AG04450 (cell line): ENCODE data around the gene PHF12. TPM values are rescaled to one million over a fixed set of nuclear protein-coding genes. Genes with fewer than 3 reads are reported as not detected.

Source experiments
- CTCF ChIA-PET: fragments of 300-600, 350-600 bp; formaldehyde crosslinking; extraction: SDS; loops from one replicate; lab custom pipeline; 2022; ENCODE audit warnings: antibody characterized with exemption, inconsistent platforms; lab: Charles Lee
- POLR2A ChIA-PET: fragments of 350-600 bp; formaldehyde crosslinking; extraction: SDS; loops from one replicate; lab custom pipeline; 2021; ENCODE audit warnings: antibody characterized with exemption, inconsistent platforms; lab: Yijun Ruan, JAX
- DNase-seq: peaks from one replicate; pipeline ENCODE4 v3.0.0-alpha.2; 2011; ENCODE audit warnings: low read depth, low spot score
- H3K27ac ChIP-seq: one replicate; pipeline ENCODE4 v1.5.1; 2012; ENCODE audit warnings: low read depth, low read length, control low read depth
- H3K27me3 ChIP-seq: one replicate; pipeline ENCODE4 v1.6.0; 2012; ENCODE audit warnings: low read length; ENCODE audit not compliant: control insufficient read depth, insufficient read depth
- H3K4me3 ChIP-seq: 2 replicates; pipeline ENCODE4 v1.5.1; 2011; ENCODE audit warnings: mild to moderate bottlenecking, low read depth, low read length, control low read depth
- H3K9me3 ChIP-seq: 2 replicates; pipeline ENCODE4 v1.5.1; 2012; ENCODE audit warnings: low read length; ENCODE audit not compliant: control insufficient read depth, insufficient read depth
- polyA minus RNA-seq: library from RNA; depleted of rRNA, polyadenylated mRNA; stranded (reverse); fragments of >200 nt; gene quantifications from 2 replicates; pipeline ENCODE4 v1.2.3, GENCODE V29; 2011; rRNA and poly(A)+ RNA removed
- polyA plus RNA-seq: library from polyadenylated mRNA; depleted of rRNA; stranded (reverse); fragments of >200 nt; gene quantifications from 2 replicates; pipeline ENCODE4 v1.2.3, GENCODE V29; 2011; rRNA removed
- TF ChIP-seq, protein P1 (sequence below): IDR thresholded peaks from 2 replicates; pipeline ENCODE4 v1.5.1; 2011; ENCODE audit warnings: low read depth, low read length, control low read depth, inconsistent platforms

Gene PHF12
- polyA plus RNA-seq (13.6 and 17.8 TPM in 2 replicates), polyA minus RNA-seq (38.7 and 50.1 TPM in 2 replicates)

DNA sequence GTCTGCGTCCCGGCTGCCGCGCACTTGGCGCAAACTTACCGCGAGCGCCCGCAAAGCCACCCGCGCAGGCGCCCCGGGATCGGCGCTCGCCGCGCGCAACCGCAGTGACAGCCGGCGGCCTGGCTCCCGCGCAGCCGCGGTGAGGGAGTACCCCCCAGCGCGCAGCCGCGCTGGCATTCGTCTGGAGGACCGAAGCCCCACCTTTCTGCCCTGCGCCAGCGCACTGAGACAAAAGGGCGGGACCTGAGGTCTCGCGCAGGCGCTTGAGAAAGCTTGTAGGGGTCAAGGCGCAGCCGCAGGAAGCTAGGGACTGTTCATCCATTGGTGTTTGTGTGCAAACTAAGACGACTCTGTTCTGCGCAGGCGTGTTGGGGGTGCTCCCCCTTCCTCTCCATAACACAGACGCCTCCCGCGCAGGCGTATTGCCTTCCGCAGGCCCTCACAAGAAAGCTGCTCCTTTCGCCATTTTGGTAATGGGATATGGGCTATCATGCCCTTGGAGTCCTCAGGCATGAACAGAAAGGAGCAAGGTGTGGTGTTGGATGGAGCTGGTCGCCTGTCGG is at the start of gene PHF12:
Gene PHF12 (minus strand): TSS at position 91 of the 563 bp plus-strand sequence. CDS start 558 bp downstream, outside the sequence.
- POLR2A ChIA-PET, result interaction anchor here (0.6 to 1.6 kb wide), 12 partner anchors 14 to 232 kb away, joined by 3 to 9 read pairs (median 4); partner anchors contain the start of genes NEK8 and RPL23A
- TF ChIP-seq, protein P1, sequence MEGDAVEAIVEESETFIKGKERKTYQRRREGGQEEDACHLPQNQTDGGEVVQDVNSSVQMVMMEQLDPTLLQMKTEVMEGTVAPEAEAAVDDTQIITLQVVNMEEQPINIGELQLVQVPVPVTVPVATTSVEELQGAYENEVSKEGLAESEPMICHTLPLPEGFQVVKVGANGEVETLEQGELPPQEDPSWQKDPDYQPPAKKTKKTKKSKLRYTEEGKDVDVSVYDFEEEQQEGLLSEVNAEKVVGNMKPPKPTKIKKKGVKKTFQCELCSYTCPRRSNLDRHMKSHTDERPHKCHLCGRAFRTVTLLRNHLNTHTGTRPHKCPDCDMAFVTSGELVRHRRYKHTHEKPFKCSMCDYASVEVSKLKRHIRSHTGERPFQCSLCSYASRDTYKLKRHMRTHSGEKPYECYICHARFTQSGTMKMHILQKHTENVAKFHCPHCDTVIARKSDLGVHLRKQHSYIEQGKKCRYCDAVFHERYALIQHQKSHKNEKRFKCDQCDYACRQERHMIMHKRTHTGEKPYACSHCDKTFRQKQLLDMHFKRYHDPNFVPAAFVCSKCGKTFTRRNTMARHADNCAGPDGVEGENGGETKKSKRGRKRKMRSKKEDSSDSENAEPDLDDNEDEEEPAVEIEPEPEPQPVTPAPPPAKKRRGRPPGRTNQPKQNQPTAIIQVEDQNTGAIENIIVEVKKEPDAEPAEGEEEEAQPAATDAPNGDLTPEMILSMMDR, result no peak

GRCh38 chr17:29000973-29001372 is 49.7 kb upstream of the PHF12 start:
- ChIA-PET CTCF (no interaction called here), POLR2A (no interaction called here)
- TF ChIP-seq, protein P1, result no peak
- Histone ChIP-seq H3K27ac (no peak overlapping the region), H3K9me3 (no peaks in the 10 kb centered on the region; the same call in 1 of the 2 replicates), H3K4me3 (no peak overlapping the region), H3K27me3 (peaks cover 63% of the 10 kb centered on the region)
- DNase-seq, result no peak

More for the DNA sequence above, at the start of gene PHF12:
- peak; percentile 100 for DNase-seq
- Histone ChIP-seq H3K27me3 (no peaks in the 10 kb centered on the region), H3K4me3 (peak within 1 kb of the TSS; percentile 92), H3K9me3 (peaks cover 3% of the 10 kb centered on the region; the same call in 1 of the 2 replicates), H3K27ac (peak within 1 kb of the TSS; percentile 98)
- CTCF ChIA-PET, result interaction anchor here (1.0 to 3.7 kb wide), 5 partner anchors 14 to 224 kb away, joined by 3 to 66 read pairs (median 7); partner anchors contain the start of genes NEK8 and TLCD1

- H3K27me3 ChIP-seq, result peaks cover 51% of the 10 kb centered on the region
- TF ChIP-seq, protein P1, result no peak
- no peak for DNase-seq
- no peak overlapping the region for H3K27ac ChIP-seq
- ChIA-PET POLR2A (no interaction called here), CTCF (no interaction called here)
- H3K4me3 ChIP-seq, result no peak overlapping the region
- H3K9me3 ChIP-seq, result no peaks in the 10 kb centered on the region
Measured at GRCh38 chr17:28999206-28999605, 47.9 kb upstream of the PHF12 start.

DNA sequence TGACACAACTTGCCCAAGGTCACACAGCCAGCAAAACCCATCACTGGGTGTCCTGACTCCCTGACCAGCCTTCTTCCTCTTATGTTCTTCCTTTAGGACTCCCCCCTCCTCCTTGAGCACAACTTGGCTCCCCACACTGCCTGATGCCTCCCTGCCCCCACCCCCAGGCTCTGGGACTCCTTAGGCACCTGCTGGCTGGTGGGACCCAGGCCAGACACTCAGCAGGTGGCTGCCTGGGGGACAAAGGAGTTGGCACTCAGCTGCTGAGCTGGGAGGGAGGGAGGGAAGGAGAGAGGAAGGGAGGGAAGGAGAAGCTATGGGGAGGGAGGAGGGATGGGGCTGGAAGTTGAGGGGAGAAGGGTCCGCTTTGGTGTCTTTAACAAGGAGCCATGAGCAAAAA is 46.5 kb upstream of the PHF12 start:
- TF ChIP-seq, protein P1, result no peak
- no peaks in the 10 kb centered on the region for H3K9me3 ChIP-seq
- CTCF ChIA-PET, result interaction anchor here (1.1 kb wide), 1 partner anchor 44 kb away, joined by 3 read pairs; no protein-coding TSS in a partner anchor
- H3K4me3 ChIP-seq, result no peak overlapping the region
- no peak overlapping the region for H3K27ac ChIP-seq
- DNase-seq, result no peak
- POLR2A ChIA-PET, result no interaction called here
- H3K27me3 ChIP-seq, result peaks cover 43% of the 10 kb centered on the region

DNA sequence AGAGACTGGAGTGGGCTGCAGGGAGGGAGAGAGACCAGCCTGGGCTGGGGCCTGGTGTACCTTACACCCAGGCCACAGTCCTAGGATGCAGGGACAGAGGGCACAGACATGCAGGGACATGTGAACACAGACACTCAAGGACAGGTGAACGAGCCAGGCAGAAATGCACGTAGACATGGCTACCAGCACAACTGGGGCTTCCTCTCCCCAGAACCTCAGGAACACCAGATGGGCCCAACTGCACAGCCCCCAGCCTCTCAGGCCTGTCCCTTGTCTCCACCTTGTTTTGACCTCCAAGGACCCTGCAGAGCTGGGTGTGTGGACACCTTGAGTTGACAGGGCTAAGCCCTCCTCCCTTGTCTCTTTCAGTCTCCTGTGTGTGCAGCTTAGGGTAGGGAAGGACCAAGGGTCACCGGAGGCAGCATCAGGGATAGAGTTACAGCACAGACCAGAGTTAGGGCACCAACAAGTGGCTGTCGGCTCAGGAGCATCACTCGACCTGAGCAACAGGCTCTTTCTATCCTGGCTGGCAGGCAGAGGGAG is 45.3 kb upstream of the PHF12 start:
- ChIA-PET CTCF (no interaction called here), POLR2A (no interaction called here)
- TF ChIP-seq, protein P1, result no peak
- Histone ChIP-seq H3K27ac (no peak overlapping the region), H3K4me3 (no peak overlapping the region), H3K9me3 (no peaks in the 10 kb centered on the region; the same call in 1 of the 2 replicates), H3K27me3 (peaks cover 33% of the 10 kb centered on the region)
- DNase-seq, result no peak
